ENCODE measurements around the gene RASEF.

RASEF gene

GRCh38 chr9:82987370-82988189, 75.4 kb downstream of the RASEF start:
- Histone ChIP-seq H3K27me3 (replicated peaks; ENCODE audit: control insufficient read depth, insufficient read depth, low read length) (no peaks in the 10 kb centered on the region), H3K36me3 (ENCODE audit: control insufficient read depth, insufficient read depth, low read length) (no peaks in the 10 kb centered on the region), H3K4me3 (replicated peaks; ENCODE audit: low read depth, low read length) (no peak overlapping the region)
- TF ChIP-seq, protein P1, sequence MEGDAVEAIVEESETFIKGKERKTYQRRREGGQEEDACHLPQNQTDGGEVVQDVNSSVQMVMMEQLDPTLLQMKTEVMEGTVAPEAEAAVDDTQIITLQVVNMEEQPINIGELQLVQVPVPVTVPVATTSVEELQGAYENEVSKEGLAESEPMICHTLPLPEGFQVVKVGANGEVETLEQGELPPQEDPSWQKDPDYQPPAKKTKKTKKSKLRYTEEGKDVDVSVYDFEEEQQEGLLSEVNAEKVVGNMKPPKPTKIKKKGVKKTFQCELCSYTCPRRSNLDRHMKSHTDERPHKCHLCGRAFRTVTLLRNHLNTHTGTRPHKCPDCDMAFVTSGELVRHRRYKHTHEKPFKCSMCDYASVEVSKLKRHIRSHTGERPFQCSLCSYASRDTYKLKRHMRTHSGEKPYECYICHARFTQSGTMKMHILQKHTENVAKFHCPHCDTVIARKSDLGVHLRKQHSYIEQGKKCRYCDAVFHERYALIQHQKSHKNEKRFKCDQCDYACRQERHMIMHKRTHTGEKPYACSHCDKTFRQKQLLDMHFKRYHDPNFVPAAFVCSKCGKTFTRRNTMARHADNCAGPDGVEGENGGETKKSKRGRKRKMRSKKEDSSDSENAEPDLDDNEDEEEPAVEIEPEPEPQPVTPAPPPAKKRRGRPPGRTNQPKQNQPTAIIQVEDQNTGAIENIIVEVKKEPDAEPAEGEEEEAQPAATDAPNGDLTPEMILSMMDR (IDR thresholded peaks at IDR 0.05; ENCODE audit: insufficient read depth, low read length, poor library complexity, severe bottlenecking), result no peak
- DNase-seq (ENCODE audit: extremely low read depth, insufficient read length), result no peak

- Histone ChIP-seq H3K4me3 (replicated peaks; ENCODE audit: low read depth, low read length) (no peak overlapping the region), H3K36me3 (ENCODE audit: control insufficient read depth, insufficient read depth, low read length) (no peaks in the 10 kb centered on the region), H3K27me3 (replicated peaks; ENCODE audit: control insufficient read depth, insufficient read depth, low read length) (no peaks in the 10 kb centered on the region)
- TF ChIP-seq, protein P1 (IDR thresholded peaks at IDR 0.05; ENCODE audit: insufficient read depth, low read length, poor library complexity, severe bottlenecking), result no peak
- DNase-seq (ENCODE audit: extremely low read depth, insufficient read length), result no peak
Observed at GRCh38 chr9:82981552-82981951, 81.4 kb downstream of the RASEF start.

GRCh38 chr9:82975176-82975575, 87.8 kb downstream of the RASEF start:
- Histone ChIP-seq H3K36me3 (ENCODE audit: control insufficient read depth, insufficient read depth, low read length) (no peaks in the 10 kb centered on the region), H3K27me3 (replicated peaks; ENCODE audit: control insufficient read depth, insufficient read depth, low read length) (no peaks in the 10 kb centered on the region), H3K4me3 (replicated peaks; ENCODE audit: low read depth, low read length) (no peak overlapping the region)
- no peak for DNase-seq (ENCODE audit: extremely low read depth, insufficient read length)
- TF ChIP-seq, protein P1 (IDR thresholded peaks at IDR 0.05; ENCODE audit: insufficient read depth, low read length, poor library complexity, severe bottlenecking), result no peak

DNA sequence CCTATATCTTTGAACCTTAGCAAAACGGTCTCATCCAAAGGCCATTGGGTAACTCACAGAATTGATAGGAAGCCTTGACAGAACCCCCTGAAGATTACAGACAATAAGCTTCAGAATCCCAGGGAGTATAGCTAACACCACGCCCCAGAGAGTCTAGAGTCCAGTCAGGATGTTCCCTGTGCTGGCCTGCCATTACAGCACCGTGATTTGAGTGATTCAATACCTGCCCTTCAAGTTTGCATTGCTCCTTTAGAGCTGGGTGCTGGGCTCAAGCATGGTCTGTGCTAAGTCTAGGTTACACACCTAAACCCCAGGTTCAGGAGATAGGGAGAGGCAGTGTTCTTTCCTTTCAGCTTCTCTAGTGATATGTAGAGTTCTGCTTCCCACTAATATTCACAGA, 90.5 kb downstream of the RASEF start:
- Histone ChIP-seq H3K4me3 (replicated peaks; ENCODE audit: low read depth, low read length) (no peak overlapping the region), H3K27me3 (replicated peaks; ENCODE audit: control insufficient read depth, insufficient read depth, low read length) (no peaks in the 10 kb centered on the region), H3K36me3 (ENCODE audit: control insufficient read depth, insufficient read depth, low read length) (no peaks in the 10 kb centered on the region)
- TF ChIP-seq, protein P1 (IDR thresholded peaks at IDR 0.05; ENCODE audit: insufficient read depth, low read length, poor library complexity, severe bottlenecking), result no peak
- DNase-seq (ENCODE audit: extremely low read depth, insufficient read length), result no peak

- Histone ChIP-seq H3K4me3 (replicated peaks; ENCODE audit: low read depth, low read length) (no peak overlapping the region), H3K36me3 (ENCODE audit: control insufficient read depth, insufficient read depth, low read length) (no peaks in the 10 kb centered on the region), H3K27me3 (replicated peaks; ENCODE audit: control insufficient read depth, insufficient read depth, low read length) (no peaks in the 10 kb centered on the region)
- TF ChIP-seq, protein P1 (IDR thresholded peaks at IDR 0.05; ENCODE audit: insufficient read depth, low read length, poor library complexity, severe bottlenecking), result no peak
- DNase-seq (ENCODE audit: extremely low read depth, insufficient read length), result no peak
Observed at GRCh38 chr9:82970359-82970758, 92.6 kb downstream of the RASEF start.

All from GM06990 (cell line).